OCI-LY3 (cell line): ENCODE data around the gene ARID3C.

Source experiments
- CTCF ChIP-seq: fragments of 200-600, 300-600 bp; sonication (generic); IDR thresholded peaks from 2 replicates; pipeline ENCODE4 v1.5.1; 2014; ENCODE audit warnings: antibody characterized with exemption, low read length, low read depth
- EZH2phosphoT487 ChIP-seq: fragments of 200-600 bp; shearing (Covaris generic); IDR thresholded peaks from 2 replicates; pipeline ENCODE4 v1.6.1; 2018; ENCODE audit warnings: antibody characterized with exemption, mixed run types, low read depth

- TF ChIP-seq CTCF: no peak
- no peak for TF ChIP-seq EZH2phosphoT487
These were observed 21.9 kb upstream of the ARID3C start for GRCh38 chr9:34650816-34651215.
